Nephron (organoid): ENCODE data around the gene TMED6.

Experiments used
- H3K27ac Mint-ChIP-seq, 3 experiments: 2 replicates each; pipeline ENCODE4 v1.8.0; 2020; ENCODE audit warnings: mixed read lengths in 3 of 3, mild to moderate bottlenecking in 2 of 3, moderate library complexity in 1 of 3
- H3K27me3 Mint-ChIP-seq: 2 replicates; pipeline ENCODE4 v1.8.0; 2021; ENCODE audit warnings: low read depth, mild to moderate bottlenecking, moderate library complexity, mixed read lengths
- H3K36me3 Mint-ChIP-seq: 2 replicates; pipeline ENCODE4 v1.8.0; 2020; ENCODE audit warnings: low read depth, mixed read lengths
- H3K4me1 Mint-ChIP-seq: 2 replicates; pipeline ENCODE4 v1.8.0; 2020; ENCODE audit warnings: mixed read lengths
- H3K4me3 Mint-ChIP-seq, 3 experiments: 2 replicates each; pipeline ENCODE4 v1.8.0; 2020; ENCODE audit warnings: mild to moderate bottlenecking in 3 of 3, mixed read lengths in 3 of 3, moderate library complexity in 2 of 3
- H3K9me3 Mint-ChIP-seq: 2 replicates; pipeline ENCODE4 v1.8.0; 2020; ENCODE audit warnings: mixed read lengths
- CTCF ChIP-seq, 3 experiments: fragments of 200-600 bp; sonication (generic); IDR thresholded peaks; one replicate each; pipeline ENCODE4 v1.5.0; 2021; ENCODE audit warnings: antibody characterized with exemption in 3 of 3; ENCODE audit not compliant: unreplicated experiment in 3 of 3

The TMED6 gene

GRCh38 chr16:69329369-69330285 lies 22.0 kb downstream of the TMED6 start:
- H3K4me3 Mint-ChIP-seq = peak overlapping the region; percentile 82 to 86 (median 85)
- peaks cover 53% of the 10 kb centered on the region for H3K36me3 Mint-ChIP-seq
- H3K27ac Mint-ChIP-seq = peak overlapping the region; percentile 17 to 78 (median 76)
- no peak for TF ChIP-seq CTCF (IDR thresholded peaks at IDR 0.05; ENCODE audit: unreplicated experiment in 3 of 3)
- H3K4me1 Mint-ChIP-seq = peaks cover 31% of the 10 kb centered on the region
- no peaks in the 10 kb centered on the region for H3K27me3 Mint-ChIP-seq
- H3K9me3 Mint-ChIP-seq = no peaks in the 10 kb centered on the region

GRCh38 chr16:69328854-69329316 lies 22.7 kb downstream of the TMED6 start:
- no peak for TF ChIP-seq CTCF (IDR thresholded peaks at IDR 0.05; ENCODE audit: unreplicated experiment in 3 of 3)
- peak overlapping the region; percentile 82 to 86 (median 85) for H3K4me3 Mint-ChIP-seq
- peaks cover 31% of the 10 kb centered on the region for H3K4me1 Mint-ChIP-seq
- peak overlapping the region; percentile 17 to 78 (median 76) for H3K27ac Mint-ChIP-seq
- H3K27me3 Mint-ChIP-seq = no peaks in the 10 kb centered on the region
- H3K9me3 Mint-ChIP-seq = no peaks in the 10 kb centered on the region
- peaks cover 47% of the 10 kb centered on the region for H3K36me3 Mint-ChIP-seq

- Mint-ChIP-seq H3K9me3 (no peaks in the 10 kb centered on the region), H3K36me3 (peaks cover 39% of the 10 kb centered on the region), H3K27ac (no peak overlapping the region), H3K4me1 (peaks cover 29% of the 10 kb centered on the region), H3K27me3 (no peaks in the 10 kb centered on the region), H3K4me3 (peak overlapping the region; percentile 82 to 86 (median 85))
- no peak for TF ChIP-seq CTCF (IDR thresholded peaks at IDR 0.05; ENCODE audit: unreplicated experiment in 3 of 3)
Observed at GRCh38 chr16:69327585-69328310, 23.8 kb downstream of the TMED6 start.

- H3K4me1 Mint-ChIP-seq = peaks cover 25% of the 10 kb centered on the region
Observed at GRCh38 chr16:69326172-69326873, 25.3 kb downstream of the TMED6 start.

More at GRCh38 chr16:69326172-69326873, 25.3 kb downstream of the TMED6 start:
- H3K27me3 Mint-ChIP-seq = no peaks in the 10 kb centered on the region
- H3K27ac Mint-ChIP-seq = peak overlapping the region; percentile 62 to 92 (median 79)
- H3K36me3 Mint-ChIP-seq = peaks cover 45% of the 10 kb centered on the region
- no peak for TF ChIP-seq CTCF (IDR thresholded peaks at IDR 0.05; ENCODE audit: unreplicated experiment in 3 of 3)
- no peaks in the 10 kb centered on the region for H3K9me3 Mint-ChIP-seq
- H3K4me3 Mint-ChIP-seq = peak overlapping the region; percentile 36 to 56 (median 41)
